ENCODE results near the gene PTGFRN.
A peak's percentile ranks its signal among the peaks of the same experiment; 100 is the strongest.

The PTGFRN gene

GRCh38 chr1:116902723-116903383, 6.9 kb upstream of the PTGFRN start:
- Histone ChIP-seq H3K27ac (no peak overlapping the region), H3K4me3 (no peak overlapping the region)
- peak; percentile 4 for DNase-seq (ENCODE audit: low spot score)
- TF ChIP-seq CTCF (IDR thresholded peaks at IDR 0.05), result no peak

DNA sequence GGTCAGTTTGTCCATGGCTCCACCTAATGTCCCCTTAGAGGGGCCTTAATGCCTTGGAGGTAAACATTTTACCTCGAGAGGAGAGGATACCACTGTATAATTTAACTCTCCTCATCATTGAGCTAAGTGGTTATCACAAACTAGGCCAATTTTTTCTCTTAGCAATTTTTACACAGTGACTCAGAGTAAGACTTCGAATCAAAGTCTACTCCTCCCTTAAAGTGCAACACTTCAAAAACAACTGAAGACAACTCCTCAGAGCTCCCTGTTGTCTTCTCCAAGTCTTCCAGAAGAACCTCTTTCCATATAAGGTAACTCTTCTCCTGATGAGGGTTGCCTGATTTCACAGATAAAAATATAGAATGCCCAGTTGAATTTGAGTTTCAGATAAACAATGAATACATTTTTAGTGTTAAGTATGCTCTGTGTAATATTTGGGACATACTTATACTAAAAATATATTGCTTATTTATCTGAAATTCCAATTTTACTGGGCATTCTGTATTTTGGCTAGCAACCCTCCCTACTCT, 4.9 kb upstream of the PTGFRN start:
- no peak overlapping the region for H3K27ac ChIP-seq
- no peak for DNase-seq (ENCODE audit: low spot score)
- no peak for TF ChIP-seq CTCF (IDR thresholded peaks at IDR 0.05)
- H3K4me3 ChIP-seq, result no peak overlapping the region

DNA sequence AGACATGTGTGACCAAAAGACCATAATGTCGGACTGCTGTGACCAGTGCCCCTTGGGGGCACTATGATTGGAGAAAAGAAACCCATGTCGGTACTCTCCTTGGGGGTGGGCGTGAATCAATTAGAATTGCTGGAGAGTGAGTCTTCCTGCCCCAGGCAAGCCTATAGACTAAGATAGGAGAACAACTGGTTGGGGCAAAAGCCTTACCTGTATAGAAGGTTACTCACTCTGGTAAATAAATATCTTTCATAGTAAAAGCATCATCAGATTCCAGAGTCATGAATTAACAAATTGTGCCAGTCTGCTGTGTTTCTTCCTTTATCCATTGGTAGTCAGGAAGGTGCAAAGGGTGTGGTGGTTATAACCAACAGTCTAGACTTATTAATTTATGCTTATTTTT, 2.9 kb upstream of the PTGFRN start:
- no peak for TF ChIP-seq CTCF (IDR thresholded peaks at IDR 0.05)
- no peak for DNase-seq (ENCODE audit: low spot score)
- H3K4me3 ChIP-seq, result no peak overlapping the region
- no peak overlapping the region for H3K27ac ChIP-seq

DNA sequence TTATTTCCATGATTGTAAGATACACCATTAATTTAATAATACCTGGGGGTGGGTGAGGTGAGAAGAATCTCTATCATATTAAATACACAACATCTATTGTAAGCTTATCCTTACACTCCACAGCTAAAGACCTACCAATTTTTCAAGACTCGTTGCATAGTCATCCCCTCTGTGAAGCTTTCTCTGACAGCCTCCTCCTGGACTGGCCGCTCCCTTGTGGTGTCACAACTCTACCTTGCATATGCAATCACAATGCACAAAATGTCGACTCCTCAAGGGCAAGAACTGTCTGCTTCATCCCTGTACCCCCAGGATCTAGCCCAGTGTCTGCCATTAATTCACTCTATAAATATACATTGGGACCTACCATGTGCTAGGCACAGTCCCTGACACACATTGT, 2.4 kb upstream of the PTGFRN start:
- Histone ChIP-seq H3K4me3 (no peak overlapping the region), H3K27ac (no peak overlapping the region)
- peak; percentile 4 for DNase-seq (ENCODE audit: low spot score)
- TF ChIP-seq CTCF (IDR thresholded peaks at IDR 0.05), result no peak

DNA sequence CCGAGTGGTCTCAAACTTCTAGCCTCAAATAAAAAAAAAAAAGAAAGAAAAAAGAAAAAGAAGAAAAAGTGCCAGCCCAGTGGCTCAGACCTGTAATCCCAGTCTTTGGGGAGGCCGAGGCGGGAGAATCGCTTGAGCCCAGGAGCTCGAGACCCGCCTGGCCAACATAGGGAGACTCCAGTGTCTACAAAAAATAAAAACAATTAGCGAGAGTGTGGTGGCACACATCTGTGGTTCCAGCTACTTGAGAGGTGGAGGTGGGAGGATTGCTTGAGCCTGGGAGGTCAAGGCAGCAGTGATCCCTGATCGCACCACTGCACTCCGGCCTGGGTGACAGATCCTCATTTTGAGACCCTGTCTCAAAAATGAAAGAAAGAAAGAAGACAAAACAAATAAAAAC, 1.4 kb upstream of the PTGFRN start:
- TF ChIP-seq CTCF (IDR thresholded peaks at IDR 0.05), result no peak
- no peak overlapping the region for H3K4me3 ChIP-seq
- H3K27ac ChIP-seq, result no peak overlapping the region
- DNase-seq (ENCODE audit: low spot score), result peak; percentile 66

DNA sequence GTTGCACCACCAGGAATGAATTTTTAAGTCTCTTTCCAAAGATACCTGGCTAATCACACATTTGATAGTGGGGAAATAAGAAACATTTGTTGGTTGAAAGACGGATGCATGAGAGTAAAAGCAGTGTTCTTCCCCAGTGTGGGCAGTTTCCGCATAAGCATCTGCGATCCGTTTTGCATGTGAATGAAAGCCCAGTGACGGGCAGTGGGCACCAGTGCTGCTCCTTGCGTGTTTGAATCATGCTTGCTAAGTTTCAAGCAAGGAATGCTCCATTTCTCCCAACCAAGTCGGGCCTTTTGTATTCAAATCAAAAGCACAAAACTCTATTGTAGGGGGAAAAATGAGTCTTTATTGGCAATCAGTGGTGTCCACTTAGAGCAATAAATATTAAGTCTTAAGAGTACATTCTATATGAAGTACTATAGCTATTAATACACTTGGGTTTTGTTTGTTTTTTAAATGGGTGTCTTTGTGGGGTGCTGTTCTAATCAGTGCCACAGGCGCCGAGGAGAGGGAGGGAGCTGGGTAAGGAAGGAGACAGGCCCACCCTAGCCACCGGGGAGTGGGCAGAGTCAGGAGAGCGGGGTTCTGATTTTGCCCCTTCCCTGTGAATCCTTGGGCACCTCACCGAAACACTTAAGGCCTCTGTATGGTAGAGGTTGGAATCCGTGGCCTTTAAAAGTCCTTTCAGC, 750 bp upstream of the PTGFRN start:
- Histone ChIP-seq H3K27ac (no peak overlapping the region), H3K4me3 (peak overlapping the region; percentile 90)
- TF ChIP-seq CTCF (IDR thresholded peaks at IDR 0.05), result no peak
- DNase-seq (ENCODE audit: low spot score), result peak; percentile 56

Data from coronary artery (tissue), 2 donors.